GM19438 (cell line): ENCODE measurements around the gene VWA5B1.

Experiments
- ATAC-seq: cut with Tn5 transposase; IDR thresholded peaks from one replicate; pipeline ENCODE4 v1.9.1; 2021; ENCODE audit warnings: low read depth; ENCODE audit not compliant: unreplicated experiment

The VWA5B1 gene

DNA sequence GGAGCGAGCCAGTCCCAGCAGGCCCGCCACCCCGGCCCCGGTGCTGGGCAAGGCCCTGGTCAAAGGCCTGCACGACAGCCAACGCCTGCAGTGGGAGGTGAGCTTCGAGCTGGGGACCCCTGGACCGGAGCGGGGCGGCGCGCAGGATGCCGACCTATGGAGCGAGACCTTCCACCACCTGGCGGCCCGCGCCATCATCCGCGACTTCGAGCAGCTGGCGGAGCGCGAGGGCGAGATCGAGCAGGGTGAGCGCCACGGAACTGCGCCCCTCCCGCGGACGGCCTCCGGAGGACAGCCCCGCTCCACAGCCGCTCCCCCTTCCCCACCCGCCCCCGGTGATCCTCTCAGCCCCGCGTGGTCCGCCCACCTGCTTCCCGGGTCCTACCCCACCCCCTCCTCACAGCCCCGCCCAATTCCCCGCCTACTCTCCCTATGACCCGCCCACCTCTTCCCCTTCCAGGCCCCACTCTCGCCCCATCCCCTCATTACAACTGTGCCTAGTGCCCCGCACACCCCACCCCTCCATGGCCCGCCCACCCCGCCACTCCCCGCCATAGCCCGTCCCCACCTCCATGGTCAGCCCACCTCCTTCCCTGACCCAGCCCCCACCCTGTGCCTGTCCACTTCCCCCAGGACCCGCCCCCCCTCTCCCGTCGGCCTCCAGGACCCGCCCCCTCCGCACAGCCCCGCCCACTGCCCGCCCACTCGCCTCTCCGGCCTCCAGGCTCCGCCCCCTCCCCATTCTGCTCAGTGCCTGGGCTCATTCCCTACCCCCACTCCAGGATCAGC is 52.7 kb downstream of the VWA5B1 start:
- ATAC-seq = no peak

DNA sequence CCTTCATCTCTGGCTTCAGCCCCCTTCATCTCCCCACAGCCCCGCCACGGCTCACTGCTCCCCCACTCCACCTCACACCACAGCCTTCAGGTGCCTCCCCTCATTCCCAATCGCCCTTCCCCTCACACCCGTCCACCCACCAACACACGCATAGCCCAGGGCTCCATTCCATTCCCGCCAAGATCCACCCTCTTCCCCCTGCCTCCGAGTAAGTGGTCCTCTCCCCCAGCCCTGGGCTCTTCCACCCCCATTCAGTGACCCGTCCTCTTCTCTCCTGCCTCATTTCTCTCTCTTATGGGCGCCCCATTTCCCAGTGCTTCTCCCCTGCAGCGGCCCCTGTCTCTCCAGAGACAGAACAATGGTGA is 53.2 kb downstream of the VWA5B1 start:
- no peak for ATAC-seq

DNA sequence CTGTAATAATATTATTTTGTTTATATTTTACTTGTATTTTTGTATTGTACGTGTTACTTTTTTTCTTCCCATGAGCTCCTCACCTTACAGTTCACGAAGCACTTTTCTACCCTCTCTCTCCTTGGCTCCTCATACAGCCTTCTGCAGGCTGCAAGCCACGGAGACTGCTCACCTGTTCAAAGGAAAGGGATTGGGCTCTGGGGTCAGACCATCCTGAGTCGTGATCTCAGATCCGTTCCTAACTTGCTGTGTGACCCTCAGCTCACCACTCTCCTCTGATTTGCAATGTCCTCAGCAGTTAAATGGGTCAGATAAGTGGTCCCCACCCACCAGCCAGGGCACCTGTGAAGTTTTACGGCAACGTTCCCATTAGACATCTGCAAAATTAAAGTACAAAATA is 54.1 kb downstream of the VWA5B1 start:
- no peak for ATAC-seq

DNA sequence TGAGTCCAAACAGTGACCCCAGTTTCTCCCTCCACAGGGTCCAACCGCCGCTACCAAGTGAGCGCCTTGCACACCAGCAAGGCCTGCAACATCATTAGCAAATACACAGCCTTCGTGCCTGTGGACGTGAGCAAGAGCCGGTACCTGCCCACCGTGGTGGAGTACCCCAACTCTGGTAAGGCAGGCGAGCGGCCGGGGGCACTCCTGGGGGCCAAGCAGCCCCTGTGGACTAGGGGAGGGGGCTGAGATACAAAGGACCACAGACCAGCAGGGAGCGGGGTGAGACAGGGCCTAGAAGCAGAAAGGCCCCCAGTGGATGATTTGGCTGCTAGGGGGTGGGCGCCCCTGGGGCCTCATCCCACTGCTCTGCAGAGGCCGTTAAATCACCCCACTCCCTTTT is 54.7 kb downstream of the VWA5B1 start:
- no peak for ATAC-seq

DNA sequence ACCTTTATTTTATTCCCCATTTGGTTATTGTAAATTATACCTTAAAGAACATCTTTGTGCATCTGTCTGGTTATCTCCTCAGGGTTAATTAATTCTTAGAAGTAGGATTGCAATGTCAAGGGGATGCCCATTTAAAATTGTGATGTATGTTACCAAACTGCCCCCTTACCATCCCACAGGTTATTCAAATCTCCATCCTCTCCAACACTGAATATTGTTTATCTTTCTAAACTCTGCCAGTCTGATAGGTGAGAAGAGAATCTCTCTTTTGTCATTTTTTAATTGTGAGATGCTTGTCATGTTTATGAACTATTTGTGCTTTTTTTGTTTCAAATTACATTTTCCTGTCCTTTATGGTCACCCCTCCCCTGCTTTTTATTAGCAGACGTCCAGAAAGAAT is 55.8 kb downstream of the VWA5B1 start:
- no peak for ATAC-seq

DNA sequence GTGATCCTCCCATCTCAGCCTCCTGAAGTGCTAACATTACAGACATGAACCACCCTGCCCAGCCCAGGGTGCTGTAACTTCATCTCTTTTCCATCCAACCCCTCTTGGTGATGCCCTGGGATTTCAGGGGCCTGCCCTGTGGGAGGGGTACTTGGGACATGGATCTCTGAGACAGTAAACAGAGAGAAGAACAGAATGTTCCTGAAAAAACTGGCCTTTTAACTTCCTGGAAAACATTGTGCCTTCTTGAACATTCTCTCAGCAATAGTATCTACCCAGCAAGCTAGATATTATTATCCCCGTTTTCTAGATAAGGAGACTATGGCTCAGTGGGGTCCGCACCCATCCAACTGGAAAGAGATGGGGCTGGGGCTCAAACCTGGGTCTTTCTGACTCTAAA is 57.0 kb downstream of the VWA5B1 start:
- ATAC-seq = no peak

DNA sequence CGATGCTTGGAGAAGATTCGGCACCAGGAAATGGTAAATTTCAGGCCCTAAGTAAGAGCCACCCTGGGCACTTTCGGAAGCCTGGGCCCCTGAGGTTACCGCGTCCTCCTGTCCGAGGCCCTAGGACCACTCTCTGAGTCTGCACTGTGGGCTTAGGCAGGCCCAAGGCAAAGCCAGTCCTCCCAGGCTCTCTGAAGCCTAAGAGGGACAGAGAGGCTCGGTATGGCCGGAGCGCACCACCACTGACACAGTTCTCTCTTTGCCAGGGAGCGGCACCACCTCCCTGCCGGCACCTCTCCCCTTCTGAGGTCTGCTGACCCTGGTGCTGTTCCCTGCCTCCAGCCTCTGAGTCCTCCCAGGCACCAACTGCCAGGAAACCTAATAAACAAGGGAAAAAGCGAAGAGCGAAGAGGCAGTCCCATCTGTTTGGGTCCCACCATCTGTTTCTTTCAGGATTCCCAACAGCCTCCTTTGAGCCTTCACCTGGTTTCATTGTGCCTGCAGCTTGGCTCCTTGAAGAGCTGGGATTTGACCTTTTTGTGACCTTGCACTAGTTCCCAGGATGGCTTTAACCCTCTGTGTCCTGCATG is 57.7 kb downstream of the VWA5B1 start:
- ATAC-seq = no peak

DNA sequence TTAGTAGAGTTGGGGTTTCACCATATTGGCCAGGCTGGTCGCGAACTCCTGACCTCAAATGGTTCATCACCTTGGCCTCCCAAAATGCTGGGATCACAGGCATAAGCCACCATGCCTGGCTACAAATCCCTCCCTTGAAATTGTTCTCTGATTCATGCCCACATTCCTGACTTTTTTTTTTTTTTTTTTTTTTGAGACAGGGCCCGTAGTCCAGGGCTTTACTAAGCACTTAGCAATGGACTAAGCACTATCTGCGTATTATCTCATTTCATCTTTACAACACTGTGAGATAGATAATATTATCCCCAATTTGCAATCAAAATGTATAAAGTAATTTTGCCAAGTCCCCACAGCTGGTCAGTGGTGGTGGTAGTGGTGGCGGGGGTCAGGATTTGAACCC is 58.9 kb downstream of the VWA5B1 start:
- ATAC-seq = no peak

DNA sequence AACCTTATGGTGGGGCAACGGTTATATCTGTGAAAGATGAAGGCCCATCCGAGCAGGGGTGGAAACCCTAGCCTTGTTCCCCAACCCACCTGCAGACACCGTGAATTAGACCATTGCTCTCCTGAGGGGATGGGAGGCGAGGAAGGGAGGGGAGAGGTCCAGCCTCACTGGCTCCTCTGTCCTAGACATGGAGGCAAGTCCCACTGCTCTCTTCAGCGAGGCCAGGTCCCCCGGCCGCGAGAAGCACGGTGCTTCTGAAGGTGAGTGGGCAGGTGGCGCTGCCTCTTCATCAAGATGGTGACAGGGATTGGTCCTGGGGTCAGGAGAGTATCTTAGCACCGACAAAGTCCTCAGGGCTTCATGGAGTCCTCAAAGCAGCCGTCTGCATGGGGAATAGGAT is 59.3 kb downstream of the VWA5B1 start:
- no peak for ATAC-seq

DNA sequence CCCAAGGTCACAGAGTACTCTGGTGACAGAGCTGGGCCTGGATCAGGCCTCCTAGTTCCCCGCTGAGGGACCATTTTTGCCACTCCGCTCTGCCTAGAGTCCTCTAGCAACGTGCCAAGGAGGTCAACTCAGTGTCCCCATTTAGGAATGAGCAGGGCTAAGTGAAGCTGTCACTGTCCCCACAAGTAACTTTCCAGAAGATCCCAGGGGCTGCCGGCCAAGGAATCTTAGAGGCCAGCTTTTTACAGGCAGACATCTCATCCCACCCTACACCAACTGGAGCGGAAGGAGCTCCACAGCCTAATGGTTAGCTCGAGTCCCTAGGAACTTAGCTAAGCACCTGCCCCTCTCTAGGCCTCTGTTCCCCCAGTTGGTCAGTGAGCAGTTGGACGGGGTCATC is 59.7 kb downstream of the VWA5B1 start:
- no peak for ATAC-seq

DNA sequence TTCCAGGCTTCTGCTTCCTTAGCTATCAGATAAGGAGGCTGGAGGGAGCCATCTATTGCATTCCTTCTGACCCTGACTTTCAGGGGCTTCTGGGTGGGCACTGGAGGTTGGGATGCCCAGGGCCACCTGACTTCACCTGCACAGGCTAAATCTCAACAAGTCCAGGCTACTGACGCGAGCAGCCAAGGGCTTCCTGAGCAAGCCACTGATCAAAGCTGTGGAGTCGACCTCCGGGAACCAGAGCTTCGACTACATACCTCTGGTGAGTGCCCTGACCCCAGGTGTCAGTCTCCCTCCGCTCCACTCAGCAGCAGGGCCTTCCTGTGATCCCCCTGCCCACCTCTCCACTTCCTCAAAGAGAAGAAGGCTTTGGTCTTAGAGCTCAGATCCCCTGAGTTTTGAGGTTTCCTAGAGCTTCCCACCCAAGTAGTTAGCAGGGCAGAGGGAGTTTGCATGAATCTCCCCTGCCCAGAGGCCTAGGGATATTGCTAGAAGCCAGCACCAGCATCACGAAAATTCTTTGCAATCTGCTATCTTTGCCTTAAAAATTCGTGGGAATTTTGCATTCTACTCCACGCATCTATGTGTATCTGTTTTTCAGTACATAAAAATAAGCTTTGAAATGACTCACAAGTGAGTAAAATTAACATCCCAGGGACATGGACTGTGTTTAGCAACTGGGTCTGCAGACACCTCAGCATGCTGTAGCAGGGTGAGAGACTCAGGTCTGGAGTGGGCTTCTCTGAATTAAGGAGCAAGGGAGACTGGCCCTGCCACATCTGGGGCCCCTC is 61.4 kb downstream of the VWA5B1 start:
- no peak for ATAC-seq

DNA sequence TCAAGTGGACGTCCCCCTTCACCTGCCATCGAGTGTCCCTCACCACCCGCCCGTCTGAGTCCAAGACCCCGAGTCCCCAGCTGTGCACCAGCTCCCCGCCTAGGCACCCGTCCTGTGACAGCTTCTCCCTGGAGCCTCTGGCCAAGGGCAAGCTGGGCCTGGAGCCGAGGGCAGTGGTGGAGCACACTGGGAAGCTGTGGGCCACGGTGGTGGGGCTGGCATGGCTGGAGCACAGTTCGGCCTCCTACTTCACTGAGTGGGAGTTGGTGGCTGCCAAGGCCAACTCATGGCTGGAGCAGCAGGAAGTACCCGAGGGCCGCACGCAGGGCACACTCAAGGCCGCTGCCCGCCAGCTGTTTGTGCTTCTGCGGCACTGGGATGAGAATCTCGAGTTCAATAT is 63.2 kb downstream of the VWA5B1 start:
- ATAC-seq = no peak

DNA sequence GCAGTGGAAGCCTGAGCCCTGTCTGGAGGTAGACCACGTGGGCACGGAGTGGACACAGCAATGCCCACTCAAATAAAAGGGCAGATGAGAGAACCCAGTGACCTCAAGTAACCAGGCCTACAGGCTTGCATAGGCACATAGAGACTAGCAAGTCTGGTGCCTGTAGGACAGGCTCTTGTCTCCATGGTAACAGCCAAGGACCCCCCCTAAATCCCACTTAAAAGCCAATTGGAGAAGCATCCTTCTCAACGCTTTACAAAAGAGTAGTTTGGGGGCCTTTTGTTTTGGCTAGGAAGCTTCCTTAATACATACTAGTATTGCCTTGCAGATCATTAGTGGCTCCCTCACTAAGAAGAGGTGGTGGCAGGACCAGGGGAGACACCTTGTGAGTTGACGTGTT is 63.9 kb downstream of the VWA5B1 start:
- ATAC-seq = no peak

DNA sequence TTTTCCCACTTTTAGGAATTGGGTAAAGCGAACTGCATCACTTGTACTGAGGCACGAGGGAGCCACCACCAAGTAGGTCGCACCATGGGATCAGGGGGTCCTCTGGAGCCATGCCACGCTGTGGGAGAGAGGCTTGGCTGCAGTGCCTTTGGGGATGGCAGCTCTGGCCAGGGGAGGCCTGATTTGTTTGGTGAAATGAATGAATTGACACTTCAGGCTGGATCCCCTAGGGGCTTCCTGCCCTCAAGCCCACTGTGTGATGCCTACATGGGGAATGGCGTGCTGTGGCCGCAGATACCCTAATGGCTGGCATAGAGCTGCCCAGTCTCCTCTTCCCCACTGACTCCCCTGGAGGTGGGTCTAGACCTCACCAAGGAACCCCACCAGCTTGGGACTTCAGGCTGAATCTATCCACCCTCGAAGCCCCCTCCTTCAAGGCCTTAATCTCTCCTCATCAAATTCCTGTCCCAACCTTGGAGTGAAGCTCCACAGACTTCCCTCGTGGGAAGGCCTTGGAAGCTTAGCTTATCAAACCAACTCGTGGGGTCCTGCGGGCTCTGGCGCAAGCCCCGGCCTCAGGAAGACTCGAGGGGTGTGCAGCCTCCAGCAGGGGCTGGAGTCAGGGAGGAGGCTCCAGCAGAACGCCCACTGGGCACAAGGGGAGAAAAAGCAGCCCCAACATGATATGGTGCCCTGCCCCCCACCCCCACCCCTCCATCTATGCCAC is 64.6 kb downstream of the VWA5B1 start:
- ATAC-seq = no peak

DNA sequence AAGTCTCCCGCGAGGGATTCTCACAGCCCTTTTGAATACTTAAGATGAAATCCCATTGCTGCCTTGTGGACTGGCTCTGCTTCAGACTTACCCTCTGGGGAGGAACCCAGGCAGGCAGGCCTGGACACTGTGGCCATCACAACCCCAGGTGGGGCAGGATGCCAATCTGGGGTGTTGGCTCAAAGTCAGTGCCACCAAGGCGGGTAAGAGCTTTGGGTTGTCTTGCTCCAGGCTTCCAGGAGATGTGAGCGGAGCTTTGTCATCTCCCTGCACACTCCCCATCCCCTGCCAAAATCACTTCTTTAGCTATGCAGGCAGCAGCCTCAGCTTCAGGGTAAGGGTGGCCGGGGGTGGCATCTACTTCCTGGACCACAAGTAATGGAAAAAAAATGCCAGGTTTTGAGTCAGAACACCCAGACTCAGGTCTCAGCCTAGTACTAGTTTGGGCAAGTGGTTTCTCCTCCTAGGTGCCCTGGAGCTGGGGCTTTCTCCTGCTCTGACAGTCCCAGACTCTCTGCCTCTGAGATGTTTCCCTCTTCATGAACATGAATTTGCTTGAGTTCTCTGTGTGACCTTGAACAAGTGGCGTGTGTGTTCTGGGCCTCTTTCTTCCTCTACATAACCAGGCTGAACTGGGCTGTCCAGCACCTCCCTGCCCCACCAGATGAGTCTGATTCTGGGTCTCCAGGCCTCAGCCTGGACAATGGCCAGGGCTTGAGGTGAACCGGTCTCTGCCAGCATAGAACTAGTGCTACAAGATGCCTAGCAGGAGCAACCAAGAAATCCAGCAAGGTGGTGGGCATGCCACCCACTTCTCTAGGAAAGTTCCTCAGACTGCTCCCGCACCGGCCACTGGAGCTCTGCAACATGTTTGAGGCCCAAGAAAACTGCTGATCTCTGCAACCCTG is 65.4 kb downstream of the VWA5B1 start:
- ATAC-seq = no peak

DNA sequence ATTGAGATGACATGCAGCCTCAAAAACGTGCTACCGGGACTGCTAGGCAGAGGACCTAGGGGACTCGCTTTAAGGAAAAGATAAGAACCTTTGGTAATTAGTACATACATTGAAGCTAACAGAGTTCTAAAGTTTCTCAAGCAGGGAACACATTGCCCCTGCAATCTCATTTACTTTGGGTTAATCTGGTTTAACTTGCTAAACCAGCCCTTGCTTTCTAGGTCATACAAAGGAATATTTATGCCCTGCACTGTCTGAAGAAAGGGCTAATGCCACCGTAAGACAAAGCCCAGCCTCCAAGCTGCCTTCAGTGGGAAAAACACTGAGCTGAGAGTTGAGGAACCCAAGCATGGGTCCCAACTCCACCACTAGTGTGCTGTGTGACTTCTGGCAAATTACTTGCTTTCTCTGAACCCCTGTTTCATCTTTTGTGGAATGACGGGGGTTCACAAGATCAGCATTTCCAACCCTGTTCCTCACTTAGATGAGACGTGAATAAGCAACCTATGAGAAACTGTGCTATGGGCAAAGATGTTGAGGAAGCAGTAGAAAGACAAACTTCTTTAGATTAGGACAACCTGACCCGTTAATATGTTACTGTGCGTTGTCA is 66.3 kb downstream of the VWA5B1 start:
- ATAC-seq = no peak

DNA sequence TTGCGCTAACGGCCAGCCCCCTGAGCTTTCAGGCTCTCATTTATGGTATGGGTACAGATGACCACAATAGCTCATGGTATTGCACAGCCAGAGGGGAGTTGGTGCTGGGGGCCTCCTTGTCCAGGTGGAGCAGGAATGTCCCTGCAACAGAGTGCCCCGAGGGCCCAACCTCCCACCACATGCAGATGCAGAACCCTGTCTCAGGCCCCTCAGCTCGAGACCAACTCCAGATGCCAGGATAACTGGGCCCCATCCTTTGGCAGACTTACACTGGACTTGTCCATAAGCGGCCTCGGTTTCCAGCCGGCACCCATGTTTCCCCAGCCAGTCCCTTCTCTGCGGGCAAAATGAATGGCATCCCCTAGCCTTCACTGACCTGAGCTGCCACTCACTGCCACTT is 67.1 kb downstream of the VWA5B1 start:
- no peak for ATAC-seq

DNA sequence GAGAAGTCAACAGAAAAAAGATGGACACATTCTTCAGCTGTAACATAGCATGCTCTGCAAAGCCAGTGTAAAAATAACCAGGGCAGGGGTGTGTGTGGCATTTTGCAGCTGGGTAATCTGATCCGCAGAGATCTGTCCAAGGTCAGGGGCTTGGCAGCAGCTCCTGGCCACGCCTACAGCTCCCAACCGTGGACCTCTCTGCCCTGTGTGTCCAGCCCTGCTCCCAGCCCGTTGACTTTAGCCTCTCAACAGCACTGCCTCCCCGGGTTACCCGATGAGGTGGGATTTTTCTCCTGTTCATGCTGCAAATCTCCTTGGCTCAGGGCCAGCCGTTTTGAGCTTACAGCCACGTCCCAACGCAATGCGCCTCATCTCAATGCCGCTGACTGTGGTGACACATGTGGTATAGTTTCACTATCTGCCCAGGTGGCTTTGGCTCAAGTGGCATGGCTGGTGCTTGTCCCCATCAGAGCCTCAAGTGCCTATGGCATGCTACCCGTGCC is 68.1 kb downstream of the VWA5B1 start:
- no peak for ATAC-seq

DNA sequence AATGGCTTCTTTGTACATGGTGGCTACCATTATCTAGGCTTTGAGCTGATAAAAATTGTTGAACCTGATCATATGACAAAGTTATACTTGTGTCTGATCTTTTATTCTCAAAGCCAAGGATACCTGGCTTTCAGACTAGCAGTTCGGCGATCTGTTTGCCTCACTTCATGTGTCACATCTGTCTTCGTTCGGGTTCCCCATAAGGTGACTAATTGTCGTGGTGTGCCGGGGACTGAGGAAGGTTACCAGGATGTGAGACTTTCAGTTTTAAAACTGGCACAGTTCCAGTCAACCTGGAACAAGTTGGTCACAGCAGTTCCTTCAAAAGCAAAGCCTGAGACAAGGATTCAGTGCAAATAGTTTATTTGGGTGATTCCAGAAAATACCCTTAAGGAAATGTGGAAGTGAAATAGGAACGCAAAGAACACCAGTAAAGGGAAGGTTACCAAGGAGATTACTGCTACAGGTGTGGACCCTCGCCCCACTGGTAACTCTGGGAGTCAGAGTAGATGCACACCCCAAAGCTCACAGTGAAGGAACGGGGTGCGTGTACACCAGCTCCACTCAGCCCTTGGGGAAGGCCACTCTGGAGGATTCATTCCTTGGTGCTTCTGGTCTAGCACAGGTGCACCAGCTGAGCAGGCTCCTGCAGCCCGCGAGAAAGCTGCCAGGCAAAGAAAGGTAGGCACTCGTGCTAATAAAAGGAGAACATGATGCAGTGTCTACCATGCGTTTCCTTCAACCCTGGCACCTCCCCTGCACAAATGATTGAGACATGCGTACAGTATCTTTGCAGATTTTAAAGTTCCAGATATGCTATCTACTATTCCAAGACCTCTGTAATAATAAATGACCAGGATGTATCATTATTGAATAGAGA is 69.0 kb downstream of the VWA5B1 start:
- ATAC-seq = no peak
